Activated CD4-positive, alpha-beta T cell treated with anti-CD3 and anti-CD28 coated beads, Interleukin-2, amount 50 U/mL, for 48 hours (primary cell): ENCODE data around the gene FBRS.
A peak's percentile ranks its signal among the peaks of the same experiment; 100 is the strongest.
"Not testable (repeated sequence)": the region's sequence is repeated elsewhere in the genome, so short reads cannot be mapped to it uniquely, and the experiment has no call there.

Experiments used
- DNase-seq, 2 experiments: peaks; one replicate each; pipeline ENCODE4 v3.0.0-alpha.2; 2020

Gene FBRS

GRCh38 chr16:30657866-30658730 lies at the start of gene FBRS:
Gene FBRS (plus strand): TSS chr16:30658431. CDS start chr16:30659519, 1,088 bp downstream.
- DNase-seq, result peak; percentile 100

- DNase-seq, result peak; percentile 49 to 64
Measured at GRCh38 chr16:30609002-30609925, 49.0 kb upstream of the FBRS start.

DNA sequence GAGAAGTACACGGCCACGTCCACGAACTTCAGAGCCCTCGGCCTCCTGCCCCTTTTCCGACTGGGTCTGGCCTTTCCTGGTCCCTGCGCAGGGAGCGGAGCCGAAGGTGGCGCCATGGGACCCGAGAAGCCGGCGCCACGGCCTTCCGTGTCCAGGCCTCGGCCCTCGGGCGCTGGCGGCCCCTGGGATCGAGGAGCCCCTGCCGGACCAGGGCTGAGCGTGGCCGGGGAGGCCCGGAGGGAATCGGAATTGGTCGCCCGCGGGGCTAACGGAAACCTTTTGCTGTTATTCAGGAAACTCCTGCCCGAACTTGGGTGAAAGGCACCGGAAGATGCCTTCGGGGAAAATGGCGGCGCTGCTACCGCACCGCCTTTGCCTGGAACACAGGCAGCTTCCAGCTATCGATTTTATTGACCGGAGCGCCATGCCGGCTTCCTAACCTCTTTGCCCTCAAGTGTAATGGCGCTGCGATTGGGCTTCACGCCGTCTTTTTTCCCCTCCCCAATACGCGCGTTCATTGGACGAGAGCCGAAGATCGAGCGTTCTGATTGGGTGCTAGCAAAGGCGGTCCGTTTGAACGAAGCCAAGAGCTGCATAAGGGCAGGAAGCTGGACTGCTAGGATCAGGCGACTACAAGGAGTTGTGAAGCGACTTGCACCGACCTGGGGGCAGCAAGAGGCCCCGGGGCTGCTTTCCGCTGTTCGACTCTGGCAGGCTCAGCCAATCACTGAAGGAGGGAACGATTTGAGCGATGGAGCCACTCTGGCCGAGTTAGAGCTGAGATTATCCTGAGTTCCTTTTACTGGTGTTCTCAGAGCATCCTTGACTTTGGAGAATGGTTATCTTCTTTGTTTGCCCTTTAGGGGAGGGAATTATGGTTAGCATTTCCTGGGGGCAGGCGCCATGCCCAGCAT lies 48.0 kb upstream of the FBRS start, which contains the start of gene ZNF689:
ZNF689 (minus strand) TSS at position 464 of the 914 bp plus-strand sequence; CDS start at position 116, 348 bp downstream.
- DNase-seq, result peak; percentile 95 to 96

- peak; percentile 89 to 92 for DNase-seq
Measured at GRCh38 chr16:30615358-30616091, 42.7 kb upstream of the FBRS start.

- DNase-seq, result no peak
Measured at GRCh38 chr16:30619202-30619601, 39.0 kb upstream of the FBRS start.

DNA sequence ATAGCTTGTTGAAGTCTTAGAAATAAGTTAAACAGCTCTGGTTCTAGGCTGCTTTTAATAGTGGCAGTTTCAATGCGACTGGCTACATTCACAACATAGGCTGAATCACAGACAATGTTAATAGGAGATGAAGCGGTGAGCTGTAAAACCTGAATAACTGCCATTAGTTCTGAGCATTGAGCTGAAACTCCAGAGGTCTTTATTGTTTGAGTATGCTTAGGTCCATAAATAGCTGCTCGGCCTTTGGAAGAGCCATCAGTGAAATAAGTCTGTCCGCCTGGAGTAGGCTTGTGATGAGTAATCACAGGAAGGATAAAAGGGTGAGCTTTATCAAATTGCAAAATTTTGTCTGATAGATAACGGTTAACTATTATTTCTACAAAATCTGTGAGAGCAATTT lies 38.6 kb upstream of the FBRS start:
- no peak for DNase-seq

DNA sequence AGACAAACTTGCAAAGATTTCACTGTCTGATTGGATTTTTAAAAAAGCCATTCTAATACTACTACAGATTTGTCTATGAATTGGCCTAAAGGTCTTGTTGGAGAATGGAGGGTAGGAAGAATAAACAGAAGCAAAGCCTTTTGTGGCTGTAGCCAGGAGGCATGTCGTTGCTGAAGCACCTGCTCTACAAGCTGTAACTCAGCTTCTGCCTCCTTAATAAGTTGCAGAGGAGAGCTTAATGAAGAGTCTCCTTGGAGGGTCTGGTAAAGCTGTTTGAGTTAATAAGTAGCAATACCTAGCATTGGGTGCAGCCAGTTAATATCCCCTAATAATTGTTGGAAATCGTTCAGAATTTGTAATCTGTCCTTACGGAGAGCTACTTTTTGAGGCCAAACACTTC lies 38.1 kb upstream of the FBRS start:
- no peak for DNase-seq

GRCh38 chr16:30621765-30622164 lies 36.5 kb upstream of the FBRS start:
- no peak for DNase-seq

GRCh38 chr16:30622455-30623032 lies 35.7 kb upstream of the FBRS start:
- DNase-seq, result no peak

DNA sequence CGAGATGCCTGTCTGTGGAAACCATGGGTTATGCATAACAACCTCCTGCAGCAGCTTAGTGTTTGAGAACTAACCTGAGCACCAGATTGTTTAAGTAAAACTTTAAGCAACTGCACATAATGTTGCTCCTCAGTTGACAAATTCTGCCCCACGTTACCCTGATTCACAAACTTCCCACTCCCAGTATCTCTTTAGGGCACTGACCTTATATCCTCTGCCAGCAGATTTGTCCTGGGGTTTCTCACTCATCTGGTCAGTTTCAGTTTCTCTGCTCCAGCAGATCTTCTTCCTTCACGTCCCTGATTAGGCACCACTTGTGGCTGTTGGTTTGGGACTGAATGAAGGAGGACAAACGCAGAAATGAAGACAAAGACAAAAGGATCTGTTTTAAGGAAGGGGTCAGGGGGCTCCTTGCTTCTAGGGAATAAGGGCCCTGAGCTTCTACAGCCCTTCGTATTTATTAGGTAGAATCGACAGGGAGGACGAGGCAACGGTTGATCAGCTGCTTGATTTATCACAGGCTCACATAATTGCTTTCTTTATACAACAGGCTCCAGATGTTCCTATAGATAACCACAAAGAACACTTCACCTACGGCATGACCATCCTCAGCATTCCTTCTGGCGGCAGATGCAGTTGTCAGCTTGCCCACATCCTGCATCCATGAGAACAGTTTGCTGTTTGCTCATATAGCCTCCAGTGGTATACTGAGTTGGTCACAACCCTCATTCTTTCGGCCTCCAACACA lies 34.5 kb upstream of the FBRS start:
- DNase-seq, result no peak

- no peak for DNase-seq
Measured at GRCh38 chr16:30626236-30626635, 32.0 kb upstream of the FBRS start.

- peak; percentile 98 for DNase-seq
Measured at GRCh38 chr16:30628628-30629540, 29.3 kb upstream of the FBRS start.

- not testable (repeated sequence) for DNase-seq
Measured at GRCh38 chr16:30632454-30632853, 25.8 kb upstream of the FBRS start.

DNA sequence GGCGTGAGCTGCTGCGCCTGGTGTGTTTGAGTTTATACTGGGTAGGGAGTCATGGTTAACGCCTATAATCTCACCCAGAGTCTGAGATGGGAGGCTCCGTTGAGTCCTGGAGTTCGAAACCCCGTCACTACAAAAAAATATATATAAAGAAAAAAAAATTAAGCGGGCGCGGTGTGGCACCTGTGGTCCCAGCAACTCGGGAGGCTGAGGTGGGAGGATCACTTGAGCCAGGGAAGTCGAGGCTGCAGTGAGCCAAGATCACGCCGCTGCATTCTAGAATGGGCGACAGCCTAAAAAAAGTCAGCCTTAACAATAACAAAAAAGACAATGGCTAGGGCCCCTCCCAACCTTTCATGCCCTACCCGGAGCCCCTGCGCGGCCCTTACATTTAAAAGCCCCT lies 24.7 kb upstream of the FBRS start:
- no peak for DNase-seq

DNA sequence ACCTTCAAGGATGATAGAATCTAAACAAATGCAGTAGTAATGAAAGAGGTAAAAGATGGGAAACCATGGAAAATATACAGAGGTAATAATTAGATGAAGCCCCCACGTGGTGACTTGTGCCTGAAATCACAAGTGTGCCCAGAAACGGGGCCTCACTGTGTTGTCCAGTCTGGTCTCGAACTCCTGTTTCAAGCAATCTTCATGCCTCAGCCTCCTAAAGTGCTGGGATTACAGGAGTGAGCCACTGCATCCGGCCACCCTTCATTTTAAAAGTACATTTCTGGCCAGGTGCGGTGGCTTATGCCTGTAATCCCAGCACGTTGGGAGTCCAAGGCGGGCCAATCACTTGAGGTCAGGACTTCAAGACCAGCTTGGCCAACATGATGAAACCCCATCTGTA lies 21.6 kb upstream of the FBRS start:
- no peak for DNase-seq

GRCh38 chr16:30637139-30637538 lies 21.1 kb upstream of the FBRS start:
- DNase-seq, result not testable (repeated sequence)

- no peak for DNase-seq
Measured at GRCh38 chr16:30637944-30638343, 20.3 kb upstream of the FBRS start.

DNA sequence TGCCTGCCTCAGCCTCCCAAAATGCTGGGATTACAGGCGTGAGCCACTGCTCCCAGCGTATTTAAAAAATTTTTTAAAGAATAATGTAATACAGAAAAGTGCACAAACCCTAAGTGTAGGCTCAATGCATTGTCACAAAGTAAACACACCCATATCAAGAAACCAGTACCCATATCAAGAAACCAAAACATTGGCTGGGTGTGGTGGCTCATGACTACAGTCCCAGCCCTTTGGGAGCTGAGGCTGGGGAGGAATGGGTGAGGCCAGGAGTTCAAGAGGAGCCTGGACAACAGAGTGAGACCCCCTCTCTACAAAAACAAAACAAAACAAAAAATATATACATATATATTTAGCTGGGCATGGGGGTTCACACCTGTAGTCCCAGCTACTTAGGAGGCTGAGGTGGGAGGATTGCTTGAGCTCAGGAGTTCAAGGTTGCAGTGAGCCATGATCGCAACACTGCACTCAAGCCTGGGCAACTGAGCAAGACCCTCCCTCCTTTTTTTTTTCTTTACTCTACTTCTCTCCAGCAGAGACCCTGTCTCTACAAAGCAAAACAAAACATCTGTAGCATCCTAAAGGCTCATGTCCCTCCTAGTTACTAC lies 16.8 kb upstream of the FBRS start:
- DNase-seq, result no peak

- no peak for DNase-seq
Measured at GRCh38 chr16:30644334-30644830, 13.8 kb upstream of the FBRS start.
